HG02623 (cell line): ENCODE measurements around the gene PUM2.

ENCODE experiments used
- ATAC-seq: cut with Tn5 transposase; IDR thresholded peaks from one replicate; pipeline ENCODE4 v1.9.1; 2021; ENCODE audit warnings: moderate library complexity; ENCODE audit not compliant: unreplicated experiment

PUM2 gene

DNA sequence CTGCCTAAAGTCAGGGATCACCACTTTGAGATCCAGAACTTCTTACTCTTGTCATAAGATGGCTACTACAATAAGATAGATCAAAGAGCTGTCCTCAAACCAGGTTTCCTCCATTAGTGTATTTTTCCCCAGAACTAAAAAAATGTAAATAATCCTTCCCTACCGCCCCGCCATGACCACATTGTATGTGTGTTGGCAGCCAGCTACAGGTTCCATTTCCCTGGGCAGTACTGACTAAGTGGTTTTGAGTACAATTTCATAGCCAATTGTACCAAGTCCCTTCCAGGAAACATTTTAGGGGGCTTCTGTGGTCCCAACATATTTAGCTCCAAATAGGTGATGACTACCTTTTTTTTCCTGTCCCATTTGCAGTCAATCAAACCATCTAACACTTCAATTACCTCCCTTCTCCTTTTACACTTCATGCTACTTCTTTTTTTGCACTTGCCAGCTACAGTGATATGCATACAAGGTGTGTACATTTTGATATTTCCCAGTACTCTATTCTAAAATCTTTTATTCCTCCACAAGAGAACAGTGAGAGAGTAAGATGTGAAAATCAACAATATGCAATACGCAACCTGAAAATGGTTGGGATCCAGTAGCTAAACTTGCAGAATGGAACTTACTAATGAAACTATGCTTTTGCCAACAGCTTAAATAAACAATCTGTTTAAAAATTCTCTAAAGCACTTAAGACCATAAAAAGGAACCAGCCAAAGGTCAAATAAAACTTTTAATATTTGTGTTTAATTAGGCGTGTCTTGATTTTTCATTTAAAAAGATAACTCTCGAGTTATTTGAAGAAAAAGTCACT is 3.9 kb downstream of the PUM2 start:
- ATAC-seq: no peak

DNA sequence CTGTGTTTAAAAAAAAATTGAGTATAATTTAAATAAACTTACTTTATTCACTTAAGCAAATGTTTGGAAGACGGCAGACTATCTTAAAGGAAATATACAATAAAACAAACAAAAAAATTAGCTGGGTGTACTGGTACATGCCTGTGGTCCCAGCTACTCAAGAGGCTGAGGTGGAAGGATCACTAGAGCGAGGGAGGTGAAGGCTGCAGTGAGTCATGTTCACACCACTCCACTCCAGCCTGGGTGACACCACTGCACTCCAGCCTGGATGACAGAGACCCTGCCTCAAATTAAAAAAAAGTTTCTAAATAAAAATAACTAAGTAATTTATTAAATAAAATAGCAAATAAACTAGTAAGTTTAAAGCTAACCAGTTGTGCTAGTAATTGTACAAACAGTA is 7.5 kb downstream of the PUM2 start:
- no peak for ATAC-seq

DNA sequence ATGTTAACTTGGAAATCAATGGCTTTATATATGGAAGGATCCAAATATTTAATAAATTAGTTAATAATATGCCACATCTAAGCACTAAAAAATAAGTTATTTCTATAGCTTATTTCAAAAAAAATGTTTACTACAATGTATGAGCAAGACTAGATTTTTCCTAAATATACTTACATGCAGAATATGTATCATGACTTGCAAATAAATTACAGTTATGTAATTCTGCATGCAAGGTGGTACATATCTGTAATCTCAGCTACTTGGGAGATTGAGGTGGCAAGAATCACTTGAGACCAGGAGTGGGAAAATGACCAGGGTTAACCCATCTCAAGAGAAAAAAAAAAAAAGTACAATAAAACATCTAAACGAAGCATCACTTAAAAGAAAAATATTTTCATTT is 11.6 kb downstream of the PUM2 start:
- ATAC-seq: no peak

- no peak for ATAC-seq
Observed at GRCh38 chr2:20334605-20335203, 15.9 kb downstream of the PUM2 start.

DNA sequence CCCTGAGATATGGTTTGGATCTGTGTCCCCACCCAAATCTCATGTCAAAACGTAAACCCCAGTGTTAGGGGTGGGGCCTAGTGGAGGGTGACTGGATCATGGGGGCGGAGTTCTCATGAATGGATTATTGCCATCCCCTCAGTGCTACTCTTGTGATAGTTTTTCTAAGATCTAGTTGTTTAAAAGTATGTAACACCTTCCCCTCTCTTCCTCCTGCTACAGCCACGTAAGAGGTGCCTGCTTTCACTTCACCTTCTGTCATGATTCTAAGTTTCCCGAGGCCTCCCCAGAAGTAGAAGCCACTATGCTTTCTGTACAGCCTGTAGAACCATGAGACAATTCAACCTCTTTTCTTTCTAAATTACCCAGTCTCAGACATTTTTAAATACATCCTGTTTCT is 16.9 kb downstream of the PUM2 start:
- peak; percentile 45 for ATAC-seq

GRCh38 chr2:20330192-20330591 is 20.5 kb downstream of the PUM2 start:
- no peak for ATAC-seq

- ATAC-seq: no peak
Observed at GRCh38 chr2:20327370-20327769, 23.3 kb downstream of the PUM2 start.

- ATAC-seq: peak; percentile 64
Observed at GRCh38 chr2:20326163-20326780, 24.4 kb downstream of the PUM2 start.

DNA sequence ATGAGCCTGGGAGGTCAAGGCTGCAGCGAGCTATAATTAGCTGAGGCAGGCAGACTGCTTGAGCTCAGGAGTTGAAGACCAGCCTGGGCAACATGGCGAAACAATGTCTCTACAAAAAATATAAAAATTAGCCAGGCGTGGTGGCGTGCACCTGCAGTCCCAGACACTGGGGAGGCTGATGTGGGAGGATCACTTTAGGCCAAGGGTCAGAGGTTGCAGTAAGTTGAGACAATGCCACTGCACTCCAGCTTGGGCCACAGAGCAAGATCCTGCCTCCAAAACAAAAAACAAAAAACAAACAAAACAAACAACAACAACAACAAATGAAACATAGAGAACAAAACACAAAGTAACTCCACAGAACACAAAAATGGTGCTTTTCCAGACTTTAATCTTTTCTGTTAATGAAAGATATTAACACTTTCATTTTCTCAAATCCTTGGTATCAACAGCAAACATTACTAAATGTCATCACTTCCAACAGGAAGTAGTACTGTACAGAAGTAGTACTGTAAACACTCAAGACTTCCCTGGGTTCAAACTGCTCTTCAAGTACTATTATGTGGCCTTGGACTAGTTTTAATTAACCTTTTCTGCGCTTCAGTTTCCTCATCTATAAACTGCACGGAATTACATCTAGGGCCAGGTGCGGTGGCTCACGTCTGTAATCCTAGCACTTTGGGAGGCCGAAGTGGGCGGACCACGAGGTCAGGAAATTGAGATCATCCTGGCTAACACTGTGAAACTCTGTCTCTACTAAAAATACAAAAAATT is 27.9 kb downstream of the PUM2 start:
- no peak for ATAC-seq

DNA sequence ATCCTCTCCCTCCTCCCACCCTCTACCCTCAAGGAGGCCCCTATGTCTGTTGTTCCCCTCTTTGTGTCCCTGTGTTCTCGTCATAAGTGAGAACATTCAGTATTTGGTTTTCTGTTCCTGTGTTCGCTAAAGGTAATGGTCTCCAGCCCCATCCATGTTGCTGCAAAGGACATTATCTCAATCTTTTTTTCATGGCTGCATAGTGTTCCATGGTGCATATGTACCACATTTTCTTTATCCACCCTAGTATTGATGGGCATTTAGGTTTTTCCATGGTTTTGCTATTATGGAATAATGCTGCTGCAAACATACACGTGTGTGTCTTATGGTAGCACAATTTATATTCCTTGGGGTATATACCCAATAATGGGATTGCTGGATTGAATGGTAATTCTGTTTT is 33.0 kb downstream of the PUM2 start:
- no peak for ATAC-seq

GRCh38 chr2:20317197-20317596 is 33.4 kb downstream of the PUM2 start:
- no peak for ATAC-seq

GRCh38 chr2:20314562-20315501 is 35.8 kb downstream of the PUM2 start:
- ATAC-seq: no peak

GRCh38 chr2:20313659-20314058 is 37.0 kb downstream of the PUM2 start:
- ATAC-seq: no peak

DNA sequence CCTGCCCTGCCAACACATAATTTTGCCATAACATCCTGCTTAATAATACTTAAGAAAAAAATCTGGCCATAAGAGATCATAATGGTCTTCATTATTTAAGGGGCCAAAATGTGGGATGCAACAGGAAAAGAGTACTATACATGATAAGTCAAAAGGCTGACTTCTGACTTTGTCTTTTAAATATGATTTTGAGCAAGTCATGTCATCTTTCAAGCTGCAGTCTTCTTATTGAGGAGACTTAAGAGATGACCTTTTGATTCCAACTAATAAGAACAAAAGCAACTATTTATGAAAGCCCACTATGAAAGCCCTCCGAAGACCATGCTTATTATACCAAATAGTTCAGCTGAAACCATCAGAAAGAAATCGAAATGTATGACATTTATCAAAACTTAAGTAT is 41.6 kb downstream of the PUM2 start:
- no peak for ATAC-seq

DNA sequence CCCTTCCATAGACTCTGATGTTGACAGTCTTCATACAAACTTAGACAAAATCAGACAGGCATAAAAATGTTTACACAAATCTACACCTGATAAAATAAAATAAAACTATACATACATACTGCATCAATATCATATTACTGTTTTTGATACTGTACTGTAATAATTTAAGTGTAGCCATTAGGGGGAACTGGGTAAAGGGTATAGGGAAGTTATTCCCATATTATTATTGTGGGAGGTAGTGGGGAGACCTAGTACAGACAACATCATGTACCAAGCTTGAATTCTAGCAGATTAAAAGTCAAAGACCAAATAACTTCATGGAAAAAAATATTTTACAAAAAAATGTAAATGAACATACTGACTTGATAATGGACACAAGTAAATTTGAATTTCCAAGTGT is 43.3 kb downstream of the PUM2 start:
- ATAC-seq: no peak

GRCh38 chr2:20304411-20304810 is 46.2 kb downstream of the PUM2 start:
- ATAC-seq: no peak

- no peak for ATAC-seq
Observed at GRCh38 chr2:20303966-20304365, 46.7 kb downstream of the PUM2 start.

DNA sequence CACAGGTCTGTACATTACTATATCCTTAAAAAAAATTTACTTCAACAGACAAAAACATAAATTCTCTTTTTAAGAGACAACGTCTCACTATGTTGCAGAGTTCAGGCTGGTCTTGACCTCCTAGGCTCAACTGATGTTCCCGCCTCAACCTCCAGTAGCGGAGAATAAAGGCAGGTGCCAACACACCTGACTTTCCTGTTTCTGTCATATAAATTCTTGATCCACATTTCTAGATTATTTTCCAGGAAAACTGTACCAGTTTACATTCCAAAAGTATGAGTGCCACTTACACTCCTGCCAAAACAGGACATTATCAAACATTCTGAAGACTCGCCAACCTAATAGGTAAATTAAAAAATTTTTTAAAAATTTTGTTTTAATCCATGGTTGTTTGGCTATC is 48.6 kb downstream of the PUM2 start:
- no peak for ATAC-seq

DNA sequence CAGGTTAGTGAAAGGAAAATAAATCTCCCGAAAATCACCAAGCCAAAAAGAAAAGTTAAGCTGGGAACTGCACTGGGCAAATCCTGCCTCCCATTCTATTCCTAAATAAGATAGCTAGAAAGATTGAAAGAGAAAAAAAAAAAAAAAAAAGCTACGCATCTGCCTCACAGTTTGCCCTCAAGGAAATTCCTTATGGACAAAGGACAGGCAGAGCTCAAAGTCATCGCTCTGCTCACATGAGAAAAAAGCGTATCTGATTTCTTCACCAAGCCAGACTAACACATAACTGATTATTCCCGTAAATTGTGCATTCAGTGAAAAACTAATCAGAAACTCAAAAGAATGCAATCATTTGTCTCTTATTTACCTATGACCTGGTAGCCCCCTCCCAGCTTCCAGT is 50.0 kb downstream of the PUM2 start:
- no peak for ATAC-seq

GRCh38 chr2:20299113-20299512 is 51.5 kb downstream of the PUM2 start:
- no peak for ATAC-seq
